Skeletal muscle tissue (tissue), 4 donors: ENCODE data around the gene ALKBH5. TPM values are rescaled to one million over a fixed set of nuclear protein-coding genes. Genes with fewer than 3 reads are reported as not detected.
A peak's percentile ranks its signal among the peaks of the same experiment; 100 is the strongest.

Experiments used
- H3K27ac ChIP-seq: one replicate; pipeline ENCODE4 v1.7.0; 2013; ENCODE audit warnings: mild to moderate bottlenecking, low read depth, low read length, inconsistent platforms
- H3K27me3 ChIP-seq, 3 donors: one replicate each; pipeline ENCODE4 v1.7.0; 2013; ENCODE audit warnings: low read length in 3 of 3; ENCODE audit not compliant: control insufficient read depth in 3 of 3, insufficient read depth in 3 of 3
- H3K36me3 ChIP-seq, 3 donors: one replicate each; pipeline ENCODE4 v1.7.0; 2013; ENCODE audit warnings: low read length in 3 of 3; ENCODE audit not compliant: control insufficient read depth in 3 of 3, insufficient read depth in 3 of 3
- H3K4me1 ChIP-seq, 3 donors: one replicate each; pipeline ENCODE4 v1.7.0; 2013; ENCODE audit warnings: low read length in 3 of 3, mild to moderate bottlenecking in 3 of 3; ENCODE audit not compliant: control insufficient read depth in 3 of 3, insufficient read depth in 3 of 3
- H3K4me3 ChIP-seq, 3 donors: one replicate each; pipeline ENCODE4 v1.7.0; 2013; ENCODE audit warnings: low read length in 3 of 3
- H3K9ac ChIP-seq, 3 donors: one replicate each; pipeline ENCODE4 v1.7.0; 2013; ENCODE audit warnings: low read length in 3 of 3, mild to moderate bottlenecking in 3 of 3, moderate library complexity in 2 of 3, low read depth in 1 of 3
- H3K9me3 ChIP-seq, 3 donors: one replicate each; pipeline ENCODE4 v1.7.0; 2013; ENCODE audit warnings: low read length in 3 of 3; ENCODE audit not compliant: control insufficient read depth in 3 of 3
- total RNA-seq: library from RNA; depleted of rRNA; stranded (reverse); fragments of >200 nt; gene quantifications from one replicate; pipeline ENCODE4 v1.2.3, GENCODE V29; 2014
- donor health status: Osteomylitis.

ALKBH5 gene
- total RNA-seq: 77.8 TPM

GRCh38 chr17:18183334-18184142 is at the start of gene ALKBH5:
Gene ALKBH5 (plus strand): TSS chr17:18183828. CDS start chr17:18184244, 416 bp downstream.
- peak within 1 kb of the TSS; percentile 99 for H3K27ac ChIP-seq

GRCh38 chr17:18136357-18136756 is 47.3 kb upstream of the ALKBH5 start:
- no peak overlapping the region for H3K9ac ChIP-seq
- H3K4me1 ChIP-seq: peaks cover 6 to 11% (median 6%) of the 10 kb centered on the region in 3 donors
- H3K27me3 ChIP-seq: peaks cover 0 to 3% (median 2%) of the 10 kb centered on the region in 3 donors
- H3K27ac ChIP-seq: no peak overlapping the region
- H3K4me3 ChIP-seq: no peak overlapping the region
- H3K36me3 ChIP-seq: no peaks in the 10 kb centered on the region
- H3K9me3 ChIP-seq: no peaks in the 10 kb centered on the region

More at GRCh38 chr17:18183334-18184142, at the start of gene ALKBH5:
- H3K9me3 ChIP-seq: no peaks in the 10 kb centered on the region
- H3K4me1 ChIP-seq: peaks cover 47 to 51% (median 48%) of the 10 kb centered on the region in 3 donors
- H3K36me3 ChIP-seq: peaks cover 5 to 13% (median 7%) of the 10 kb centered on the region in 3 donors
- peak within 1 kb of the TSS; percentile 83 to 98 (median 95) for H3K4me3 ChIP-seq
- H3K27me3 ChIP-seq: no peaks in the 10 kb centered on the region
- H3K9ac ChIP-seq: peak within 1 kb of the TSS; percentile 88 to 99 (median 95)

GRCh38 chr17:18138065-18138749 is 45.4 kb upstream of the ALKBH5 start:
- Histone ChIP-seq H3K9ac (peak overlapping the region in 1 of 3 donors; percentile 16), H3K27me3 (peaks cover 0 to 6% (median 6%) of the 10 kb centered on the region in 3 donors), H3K27ac (no peak overlapping the region), H3K36me3 (no peaks in the 10 kb centered on the region), H3K9me3 (no peaks in the 10 kb centered on the region), H3K4me3 (no peak overlapping the region), H3K4me1 (peaks cover 6 to 11% (median 6%) of the 10 kb centered on the region in 3 donors)

GRCh38 chr17:18139092-18139491 is 44.5 kb upstream of the ALKBH5 start:
- H3K36me3 ChIP-seq: no peaks in the 10 kb centered on the region
- no peaks in the 10 kb centered on the region for H3K9me3 ChIP-seq
- peaks cover 6 to 11% (median 6%) of the 10 kb centered on the region in 3 donors for H3K4me1 ChIP-seq
- no peak overlapping the region for H3K4me3 ChIP-seq
- no peak overlapping the region for H3K27ac ChIP-seq
- no peak overlapping the region for H3K9ac ChIP-seq
- peaks cover 0 to 9% (median 6%) of the 10 kb centered on the region in 3 donors for H3K27me3 ChIP-seq

GRCh38 chr17:18139498-18139897 is 44.1 kb upstream of the ALKBH5 start:
- Histone ChIP-seq H3K4me1 (peaks cover 6 to 11% (median 6%) of the 10 kb centered on the region in 3 donors), H3K9me3 (no peaks in the 10 kb centered on the region), H3K9ac (peak overlapping the region in 1 of 3 donors; percentile 8), H3K27me3 (peaks cover 0 to 9% (median 6%) of the 10 kb centered on the region in 3 donors), H3K27ac (no peak overlapping the region), H3K36me3 (no peaks in the 10 kb centered on the region), H3K4me3 (no peak overlapping the region)

- H3K9ac ChIP-seq: peak overlapping the region in 1 of 3 donors; percentile 8
- no peak overlapping the region for H3K27ac ChIP-seq
- H3K4me3 ChIP-seq: no peak overlapping the region
- peaks cover 6 to 11% (median 6%) of the 10 kb centered on the region in 3 donors for H3K4me1 ChIP-seq
- peaks cover 0 to 9% (median 6%) of the 10 kb centered on the region in 3 donors for H3K27me3 ChIP-seq
- H3K9me3 ChIP-seq: no peaks in the 10 kb centered on the region
- no peaks in the 10 kb centered on the region for H3K36me3 ChIP-seq
Measured at GRCh38 chr17:18139949-18140348, 43.7 kb upstream of the ALKBH5 start.

GRCh38 chr17:18140648-18141047 is 43.0 kb upstream of the ALKBH5 start:
- Histone ChIP-seq H3K27ac (no peak overlapping the region), H3K9me3 (no peaks in the 10 kb centered on the region), H3K4me3 (no peak overlapping the region), H3K36me3 (no peaks in the 10 kb centered on the region), H3K27me3 (peaks cover 0 to 9% (median 6%) of the 10 kb centered on the region in 3 donors), H3K9ac (no peak overlapping the region), H3K4me1 (peaks cover 6 to 11% (median 6%) of the 10 kb centered on the region in 3 donors)

GRCh38 chr17:18141210-18141803 is 42.3 kb upstream of the ALKBH5 start:
- no peaks in the 10 kb centered on the region for H3K36me3 ChIP-seq
- H3K4me3 ChIP-seq: no peak overlapping the region
- H3K27me3 ChIP-seq: peaks cover 0 to 9% (median 6%) of the 10 kb centered on the region in 3 donors
- no peak overlapping the region for H3K9ac ChIP-seq
- H3K4me1 ChIP-seq: peaks cover 6 to 11% (median 6%) of the 10 kb centered on the region in 3 donors
- no peaks in the 10 kb centered on the region for H3K9me3 ChIP-seq
- no peak overlapping the region for H3K27ac ChIP-seq

- Histone ChIP-seq H3K9ac (no peak overlapping the region), H3K4me3 (no peak overlapping the region), H3K4me1 (peaks cover 6 to 13% (median 6%) of the 10 kb centered on the region in 3 donors), H3K27ac (no peak overlapping the region), H3K27me3 (peaks cover 0 to 9% (median 4%) of the 10 kb centered on the region in 3 donors), H3K36me3 (no peaks in the 10 kb centered on the region), H3K9me3 (no peaks in the 10 kb centered on the region)
Measured at GRCh38 chr17:18142417-18142816, 41.2 kb upstream of the ALKBH5 start.
